Upper lobe of left lung (tissue), 6 donors: ENCODE results near the gene FUCA2. TPM values are rescaled to one million over a fixed set of nuclear protein-coding genes. Genes with fewer than 3 reads are reported as not detected.

Source experiments
- ATAC-seq, 2 donors: fragments of 200-7000 bp; cut with Tn5 transposase; one replicate each; pipeline ENCODE4 v1.9.1; 2022; ENCODE audit warnings: mild to moderate bottlenecking in 2 of 2, moderate library complexity in 2 of 2; ENCODE audit not compliant: low FRiP score in 2 of 2
- DNase-seq, 2 donors: peaks; one replicate each; pipeline ENCODE4 v3.0.0-alpha.2; 2019 to 2020
- H3K27ac ChIP-seq, 4 donors: fragments of 200-600 bp; sonication (generic); one replicate each; pipeline ENCODE4 v1.5.1; 2016 to 2019
- H3K27me3 ChIP-seq, 4 donors: fragments of 200-600 bp; sonication (generic); one replicate each; pipeline ENCODE4 v1.5.1; 2017 to 2019
- H3K36me3 ChIP-seq, 4 donors: fragments of 200-600 bp; sonication (generic); one replicate each; pipeline ENCODE4 v1.5.1; 2016 to 2019
- H3K4me1 ChIP-seq, 4 donors: fragments of 200-600 bp; sonication (generic); one replicate each; pipeline ENCODE4 v1.5.1; 2018 to 2019
- H3K4me3 ChIP-seq, 4 donors: fragments of 200-600 bp; sonication (generic); one replicate each; pipeline ENCODE4 v1.5.1; 2017 to 2019; ENCODE audit warnings: mild to moderate bottlenecking in 2 of 4, moderate library complexity in 1 of 4
- H3K9me3 ChIP-seq, 4 donors: fragments of 200-600 bp; sonication (generic); one replicate each; pipeline ENCODE4 v1.5.1; 2018 to 2019
- EP300 ChIP-seq, 4 donors: sonication (generic); formaldehyde crosslinking; IDR thresholded peaks; one replicate each; pipeline ENCODE4 v1.5.1; 2017; ENCODE audit warnings: antibody characterized with exemption in 4 of 4, control low read depth in 2 of 4
- POLR2A ChIP-seq, 4 donors: fragments of 450-650 bp; IDR thresholded peaks; one replicate each; pipeline ENCODE4 v1.5.1; 2016 to 2017; ENCODE audit warnings: antibody characterized with exemption in 4 of 4, mild to moderate bottlenecking in 2 of 4
- POLR2AphosphoS5 ChIP-seq, 2 donors: sonication (generic); formaldehyde crosslinking; IDR thresholded peaks; one replicate each; pipeline ENCODE4 v1.5.1; 2017; ENCODE audit warnings: antibody characterized with exemption in 2 of 2
- WGBS, 2 donors: methylation state at CpG; one replicate each; pipeline ENCODE4 v1.1.5; 2017 to 2018; 5-methylcytosine and 5-hydroxymethylcytosine counted together
- total RNA-seq, 6 donors: library from RNA; depleted of rRNA in 4 of 6; stranded (reverse); fragments of >200 nt in 4 of 6; gene quantifications; one replicate each; pipeline versions ENCODE4 v1.1.0 to v1.2.1, GENCODE V29; 2016 to 2021
- TF ChIP-seq, protein P1 (sequence below), 6 experiments: fragments of 450-650 bp in 4 of 6; fragments of 200-600 bp in 2 of 6; sonication (generic) in 2 of 6; IDR thresholded peaks; one replicate each; pipeline ENCODE4 v1.5.1; 2016 to 2019; ENCODE audit warnings: antibody characterized with exemption in 6 of 6
- donor health status: DM: no; HTN: no; CAD: no; lungs with moderate emphysema.
- donor health status: DM: no; HTN: yes; CAD: no; lungs with severe emphysema.

Gene FUCA2
- total RNA-seq, 6 donors from 2014 or later: 23.1 to 69.9 (median 34.2) TPM

- Histone ChIP-seq H3K4me3 (no peak overlapping the region), H3K27me3 (no peaks in the 10 kb centered on the region), H3K36me3 (no peaks in the 10 kb centered on the region), H3K27ac (no peak overlapping the region), H3K9me3 (no peaks in the 10 kb centered on the region), H3K4me1 (no peaks in the 10 kb centered on the region)
- TF ChIP-seq, protein P1, sequence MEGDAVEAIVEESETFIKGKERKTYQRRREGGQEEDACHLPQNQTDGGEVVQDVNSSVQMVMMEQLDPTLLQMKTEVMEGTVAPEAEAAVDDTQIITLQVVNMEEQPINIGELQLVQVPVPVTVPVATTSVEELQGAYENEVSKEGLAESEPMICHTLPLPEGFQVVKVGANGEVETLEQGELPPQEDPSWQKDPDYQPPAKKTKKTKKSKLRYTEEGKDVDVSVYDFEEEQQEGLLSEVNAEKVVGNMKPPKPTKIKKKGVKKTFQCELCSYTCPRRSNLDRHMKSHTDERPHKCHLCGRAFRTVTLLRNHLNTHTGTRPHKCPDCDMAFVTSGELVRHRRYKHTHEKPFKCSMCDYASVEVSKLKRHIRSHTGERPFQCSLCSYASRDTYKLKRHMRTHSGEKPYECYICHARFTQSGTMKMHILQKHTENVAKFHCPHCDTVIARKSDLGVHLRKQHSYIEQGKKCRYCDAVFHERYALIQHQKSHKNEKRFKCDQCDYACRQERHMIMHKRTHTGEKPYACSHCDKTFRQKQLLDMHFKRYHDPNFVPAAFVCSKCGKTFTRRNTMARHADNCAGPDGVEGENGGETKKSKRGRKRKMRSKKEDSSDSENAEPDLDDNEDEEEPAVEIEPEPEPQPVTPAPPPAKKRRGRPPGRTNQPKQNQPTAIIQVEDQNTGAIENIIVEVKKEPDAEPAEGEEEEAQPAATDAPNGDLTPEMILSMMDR (IDR thresholded peaks at IDR 0.05): no peak
- TF ChIP-seq EP300 (IDR thresholded peaks at IDR 0.05): no peak
- no peak for TF ChIP-seq POLR2AphosphoS5 (IDR thresholded peaks at IDR 0.05)
- TF ChIP-seq POLR2A (IDR thresholded peaks at IDR 0.05): no peak
- 73 to 74% methylated on average over 3 of the region's 3 CpGs for WGBS, 2 donors
- DNase-seq (no peak), ATAC-seq (no peak)
Measured at GRCh38 chr6:143555582-143555981, 44.1 kb upstream of the FUCA2 start.

GRCh38 chr6:143555071-143555492 is 43.6 kb upstream of the FUCA2 start:
- ATAC-seq (no peak), DNase-seq (no peak)
- Histone ChIP-seq H3K36me3 (no peaks in the 10 kb centered on the region), H3K9me3 (no peaks in the 10 kb centered on the region), H3K4me1 (no peaks in the 10 kb centered on the region), H3K4me3 (no peak overlapping the region), H3K27ac (no peak overlapping the region), H3K27me3 (no peaks in the 10 kb centered on the region)
- TF ChIP-seq, protein P1 (IDR thresholded peaks at IDR 0.05): no peak
- TF ChIP-seq POLR2AphosphoS5 (IDR thresholded peaks at IDR 0.05) (no peak), EP300 (IDR thresholded peaks at IDR 0.05) (no peak), POLR2A (IDR thresholded peaks at IDR 0.05) (no peak)
- 42 to 47% methylated on average over 4 of the region's 4 CpGs for WGBS, 2 donors

DNA sequence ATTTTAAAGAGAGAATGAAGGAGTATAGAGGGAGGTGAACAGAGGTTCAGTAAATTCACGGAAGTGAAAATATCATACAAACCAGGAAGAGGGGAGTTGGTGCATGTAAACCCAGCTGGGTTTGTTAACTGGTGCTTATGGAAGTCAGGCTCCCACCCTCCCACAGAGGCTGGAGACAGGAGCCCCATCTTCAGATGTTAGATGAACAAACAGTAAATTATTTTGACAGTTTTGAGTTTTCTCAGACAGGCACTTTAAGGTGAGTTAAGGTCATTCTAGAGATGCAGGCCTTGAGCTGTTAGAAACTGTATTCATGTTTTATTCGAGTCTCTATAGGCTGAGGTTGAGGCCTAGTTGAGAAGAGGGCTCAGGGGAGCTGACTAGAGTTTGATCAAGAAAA is 41.8 kb upstream of the FUCA2 start:
- Histone ChIP-seq H3K27ac (no peak overlapping the region), H3K4me3 (no peak overlapping the region), H3K36me3 (no peaks in the 10 kb centered on the region), H3K9me3 (no peaks in the 10 kb centered on the region), H3K27me3 (no peaks in the 10 kb centered on the region), H3K4me1 (no peaks in the 10 kb centered on the region)
- TF ChIP-seq, protein P1 (IDR thresholded peaks at IDR 0.05): no peak
- TF ChIP-seq POLR2A (IDR thresholded peaks at IDR 0.05): no peak
- no peak for TF ChIP-seq EP300 (IDR thresholded peaks at IDR 0.05)
- no peak for TF ChIP-seq POLR2AphosphoS5 (IDR thresholded peaks at IDR 0.05)
- DNase-seq: no peak
- 89 to 96% methylated on average over 2 of the region's 2 CpGs for WGBS, 2 donors
- no peak for ATAC-seq

GRCh38 chr6:143549949-143550268 is 38.4 kb upstream of the FUCA2 start:
- Histone ChIP-seq H3K9me3 (no peaks in the 10 kb centered on the region), H3K4me1 (no peaks in the 10 kb centered on the region), H3K27ac (no peak overlapping the region), H3K27me3 (no peaks in the 10 kb centered on the region), H3K4me3 (no peak overlapping the region), H3K36me3 (no peaks in the 10 kb centered on the region)
- DNase-seq (no peak), ATAC-seq (no peak)
- WGBS, 2 donors: 93 to 96% methylated on average over 4 of the region's 4 CpGs
- TF ChIP-seq EP300 (IDR thresholded peaks at IDR 0.05) (no peak), POLR2A (IDR thresholded peaks at IDR 0.05) (no peak)
- TF ChIP-seq, protein P1 (IDR thresholded peaks at IDR 0.05): no peak

GRCh38 chr6:143549221-143549948 is 37.9 kb upstream of the FUCA2 start:
- Histone ChIP-seq H3K4me1 (no peaks in the 10 kb centered on the region), H3K27me3 (no peaks in the 10 kb centered on the region), H3K9me3 (no peaks in the 10 kb centered on the region), H3K36me3 (no peaks in the 10 kb centered on the region), H3K4me3 (no peak overlapping the region), H3K27ac (no peak overlapping the region)
- no peak for TF ChIP-seq EP300 (IDR thresholded peaks at IDR 0.05)
- TF ChIP-seq POLR2A (IDR thresholded peaks at IDR 0.05): no peak
- TF ChIP-seq, protein P1 (IDR thresholded peaks at IDR 0.05): no peak
- TF ChIP-seq POLR2AphosphoS5 (IDR thresholded peaks at IDR 0.05): no peak
- WGBS, 2 donors: 88 to 100% methylated on average over 6 to 7 of the region's 7 CpGs
- no peak for ATAC-seq
- DNase-seq: no peak
